ENCODE measurements around the gene CFAP73.
"Not testable (repeated sequence)": the region's sequence is repeated elsewhere in the genome, so short reads cannot be mapped to it uniquely, and the experiment has no call there.

Gene CFAP73

GRCh38 chr12:113196582-113196981 lies 47.1 kb downstream of the CFAP73 start:
- no peak for DNase-seq

- DNase-seq = no peak
Measured at GRCh38 chr12:113196990-113197389, 47.5 kb downstream of the CFAP73 start.

- DNase-seq = no peak
Measured at GRCh38 chr12:113197518-113198077, 48.1 kb downstream of the CFAP73 start.

GRCh38 chr12:113198296-113198695 lies 48.8 kb downstream of the CFAP73 start:
- DNase-seq = no peak

GRCh38 chr12:113200021-113200797 lies 50.7 kb downstream of the CFAP73 start:
- DNase-seq = no peak

GRCh38 chr12:113201187-113202177 lies 52.0 kb downstream of the CFAP73 start:
- DNase-seq = no peak

- DNase-seq = no peak
Measured at GRCh38 chr12:113202300-113203075, 53.0 kb downstream of the CFAP73 start.

GRCh38 chr12:113203852-113204760 lies 54.6 kb downstream of the CFAP73 start:
- no peak for DNase-seq

GRCh38 chr12:113204804-113205203 lies 55.3 kb downstream of the CFAP73 start:
- DNase-seq = no peak

- not testable (repeated sequence) for DNase-seq
Measured at GRCh38 chr12:113206802-113207201, 57.3 kb downstream of the CFAP73 start.

- no peak for DNase-seq
Measured at GRCh38 chr12:113207613-113208040, 58.1 kb downstream of the CFAP73 start.

GRCh38 chr12:113208041-113208934 lies 58.8 kb downstream of the CFAP73 start:
- DNase-seq = no peak
